MM.1S (cell line): ENCODE results near the gene ZNRF1.

Experiments
- CTCF ChIP-seq: fragments of 300-600 bp; sonication (generic); IDR thresholded peaks from 2 replicates; pipeline ENCODE4 v1.5.1; 2016; ENCODE audit warnings: antibody characterized with exemption, low read length, mixed read lengths
- EZH2 ChIP-seq: fragments of 300-600 bp; sonication (generic); optimal IDR thresholded peaks from 2 replicates; pipeline ENCODE3; 2017; ENCODE audit warnings: low read depth, mild to moderate bottlenecking, antibody characterized with exemption, low read length, mixed read lengths

GRCh38 chr16:75101635-75102034 lies 102.8 kb downstream of the ZNRF1 start:
- TF ChIP-seq CTCF = no peak
- no peak for TF ChIP-seq EZH2
